ENCODE data around the gene ZNF500. TPM values are rescaled to one million over a fixed set of nuclear protein-coding genes. Genes with fewer than 3 reads are reported as not detected.

ZNF500 gene
- total and polyA plus RNA-seq, 2 donors (not counting 1 experiment from before 2014, with no cell fraction given) = 12.0 to 26.5 TPM

DNA sequence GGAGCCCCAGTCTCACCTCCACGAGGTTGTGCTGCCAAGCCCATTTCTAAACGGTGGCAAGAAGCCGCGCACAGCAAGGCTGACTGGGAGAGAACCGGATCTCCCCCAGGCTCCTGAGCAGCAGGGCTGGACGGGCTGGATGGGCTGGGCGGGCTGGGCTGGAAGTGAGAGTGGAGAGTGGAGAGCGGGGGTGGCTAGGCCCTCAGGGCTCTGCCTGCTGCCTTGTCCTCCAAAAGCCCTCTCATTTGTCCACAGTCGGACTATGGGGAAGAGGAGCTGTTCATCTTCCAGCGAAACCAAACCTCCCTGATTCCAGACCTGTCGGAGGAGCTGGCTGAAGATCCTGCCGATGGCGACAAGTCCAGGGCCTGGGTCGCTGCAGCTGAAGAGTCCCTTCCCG is 29.4 kb downstream of the ZNF500 start:
- no peak overlapping the region for H3K9ac ChIP-seq (ENCODE audit: low read length)
- no peak overlapping the region for H2AFZ ChIP-seq (ENCODE audit: insufficient read depth, low read depth, low read length, poor library complexity, severe bottlenecking)
- Mint-ChIP-seq H3K27ac (no peak overlapping the region), H3K4me1 (peaks cover 17% of the 10 kb centered on the region), H3K4me3 (no peak overlapping the region), H3K9me3 (ENCODE audit: insufficient read depth) (no peaks in the 10 kb centered on the region), H3K27me3 (no peaks in the 10 kb centered on the region)
- CTCF ChIA-PET = no interaction called here
- TF ChIP-seq EZH2 (IDR thresholded peaks at IDR 0.05; ENCODE audit: borderline replicate concordance, insufficient read depth, low read depth, low read length, poor library complexity, severe bottlenecking) = no peak
- TF ChIP-seq, protein P1, sequence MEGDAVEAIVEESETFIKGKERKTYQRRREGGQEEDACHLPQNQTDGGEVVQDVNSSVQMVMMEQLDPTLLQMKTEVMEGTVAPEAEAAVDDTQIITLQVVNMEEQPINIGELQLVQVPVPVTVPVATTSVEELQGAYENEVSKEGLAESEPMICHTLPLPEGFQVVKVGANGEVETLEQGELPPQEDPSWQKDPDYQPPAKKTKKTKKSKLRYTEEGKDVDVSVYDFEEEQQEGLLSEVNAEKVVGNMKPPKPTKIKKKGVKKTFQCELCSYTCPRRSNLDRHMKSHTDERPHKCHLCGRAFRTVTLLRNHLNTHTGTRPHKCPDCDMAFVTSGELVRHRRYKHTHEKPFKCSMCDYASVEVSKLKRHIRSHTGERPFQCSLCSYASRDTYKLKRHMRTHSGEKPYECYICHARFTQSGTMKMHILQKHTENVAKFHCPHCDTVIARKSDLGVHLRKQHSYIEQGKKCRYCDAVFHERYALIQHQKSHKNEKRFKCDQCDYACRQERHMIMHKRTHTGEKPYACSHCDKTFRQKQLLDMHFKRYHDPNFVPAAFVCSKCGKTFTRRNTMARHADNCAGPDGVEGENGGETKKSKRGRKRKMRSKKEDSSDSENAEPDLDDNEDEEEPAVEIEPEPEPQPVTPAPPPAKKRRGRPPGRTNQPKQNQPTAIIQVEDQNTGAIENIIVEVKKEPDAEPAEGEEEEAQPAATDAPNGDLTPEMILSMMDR (IDR thresholded peaks at IDR 0.05) = no peak
- H3K27ac ChIP-seq (ENCODE audit: low read length in 2 of 2) = no peak overlapping the region
- POLR2A ChIA-PET = no interaction called here
- H4K20me1 ChIP-seq (ENCODE audit: control insufficient read depth, insufficient read depth, low read length, poor library complexity, severe bottlenecking) = no peaks in the 10 kb centered on the region
- no peaks in the 10 kb centered on the region for H3K36me3 ChIP-seq (replicated peaks in 1 of 2; ENCODE audit: control extremely low read depth in 1 of 2, control insufficient read depth in 1 of 2, extremely low read depth in 1 of 2, insufficient read depth in 2 of 2, low read length in 1 of 2)
- H3K27me3 ChIP-seq (replicated peaks in 1 of 4; ENCODE audit: control extremely low read depth in 1 of 4, control insufficient read depth in 3 of 4, insufficient read depth in 4 of 4, low read length in 3 of 4) = peaks cover 0 to 2% (median 0%) of the 10 kb centered on the region in 4 experiments
- peaks cover 10 to 13% of the 10 kb centered on the region in 2 donors for H3K4me1 ChIP-seq (ENCODE audit: control insufficient read depth in 2 of 2, insufficient read depth in 2 of 2, low read length in 2 of 2)
- peaks cover 13% of the 10 kb centered on the region for H3K79me2 ChIP-seq (ENCODE audit: control insufficient read depth, insufficient read depth, low read length)
- intact Hi-C loops (cut with micrococcal nuclease) = no loop called here
- no peak overlapping the region for H3K4me2 ChIP-seq (replicated peaks; ENCODE audit: low read depth, low read length, poor library complexity, severe bottlenecking)
- no peak overlapping the region for H3K4me3 ChIP-seq (ENCODE audit: control extremely low read depth in 1 of 5, extremely low read depth in 1 of 5, insufficient read depth in 1 of 5, low read depth in 2 of 5, low read length in 4 of 5)
- DNase-seq = no peak
- WGBS (ENCODE audit: insufficient coverage) = 90% methylated on average over 15 of the region's 15 CpGs
- ATAC-seq (ENCODE audit: low read depth) = no peak
- no peaks in the 10 kb centered on the region for H3K9me3 ChIP-seq (ENCODE audit: control extremely low read depth in 1 of 3, control insufficient read depth in 2 of 3, insufficient read depth in 1 of 3, low read length in 2 of 3)

DNA sequence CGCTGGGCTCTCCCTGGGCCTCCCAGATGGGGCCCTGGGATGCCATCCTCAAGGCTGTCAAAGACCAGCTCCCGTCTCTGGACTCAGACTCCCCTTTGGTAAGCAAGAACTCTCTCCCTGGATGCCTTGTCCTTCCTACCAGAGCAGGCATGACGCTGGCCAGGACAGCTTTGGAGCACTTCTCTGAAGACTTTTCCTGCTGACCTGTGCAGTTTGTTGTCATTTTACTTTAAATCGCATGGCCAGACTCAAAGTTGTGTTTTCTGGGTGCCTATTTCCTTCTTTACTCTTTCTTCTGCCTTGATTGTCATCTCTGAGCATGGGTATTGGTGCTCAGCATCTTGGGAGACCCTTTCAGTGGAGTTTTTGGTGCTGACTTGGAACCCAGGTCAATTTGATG is 30.4 kb downstream of the ZNF500 start:
- DNase-seq = no peak
- Histone ChIP-seq H3K9me3 (ENCODE audit: control extremely low read depth in 1 of 3, control insufficient read depth in 2 of 3, insufficient read depth in 1 of 3, low read length in 2 of 3) (no peaks in the 10 kb centered on the region), H3K27ac (ENCODE audit: low read length in 2 of 2) (no peak overlapping the region), H3K36me3 (replicated peaks in 1 of 2; ENCODE audit: control extremely low read depth in 1 of 2, control insufficient read depth in 1 of 2, extremely low read depth in 1 of 2, insufficient read depth in 2 of 2, low read length in 1 of 2) (no peaks in the 10 kb centered on the region), H3K4me1 (ENCODE audit: control insufficient read depth in 2 of 2, insufficient read depth in 2 of 2, low read length in 2 of 2) (peaks cover 10 to 13% of the 10 kb centered on the region in 2 donors), H3K9ac (ENCODE audit: low read length) (no peak overlapping the region), H2AFZ (ENCODE audit: insufficient read depth, low read depth, low read length, poor library complexity, severe bottlenecking) (no peak overlapping the region), H3K4me2 (replicated peaks; ENCODE audit: low read depth, low read length, poor library complexity, severe bottlenecking) (no peak overlapping the region), H3K27me3 (replicated peaks in 1 of 4; ENCODE audit: control extremely low read depth in 1 of 4, control insufficient read depth in 3 of 4, insufficient read depth in 4 of 4, low read length in 3 of 4) (no peaks in the 10 kb centered on the region), H3K4me3 (ENCODE audit: control extremely low read depth in 1 of 5, extremely low read depth in 1 of 5, insufficient read depth in 1 of 5, low read depth in 2 of 5, low read length in 4 of 5) (no peak overlapping the region), H4K20me1 (ENCODE audit: control insufficient read depth, insufficient read depth, low read length, poor library complexity, severe bottlenecking) (no peaks in the 10 kb centered on the region), H3K79me2 (ENCODE audit: control insufficient read depth, insufficient read depth, low read length) (peaks cover 23% of the 10 kb centered on the region)
- ATAC-seq (ENCODE audit: low read depth) = no peak
- 98% methylated on average over 4 of the region's 4 CpGs for WGBS (ENCODE audit: insufficient coverage)
- intact Hi-C loops (cut with micrococcal nuclease) = no loop called here
- no peak overlapping the region for H3K4me3 Mint-ChIP-seq
- ChIA-PET POLR2A (no interaction called here), CTCF (no interaction called here)
- H3K27ac Mint-ChIP-seq = no peak overlapping the region
- no peaks in the 10 kb centered on the region for H3K9me3 Mint-ChIP-seq (ENCODE audit: insufficient read depth)
- no peaks in the 10 kb centered on the region for H3K27me3 Mint-ChIP-seq
- TF ChIP-seq EZH2 (IDR thresholded peaks at IDR 0.05; ENCODE audit: borderline replicate concordance, insufficient read depth, low read depth, low read length, poor library complexity, severe bottlenecking) = no peak
- TF ChIP-seq, protein P1 (IDR thresholded peaks at IDR 0.05) = no peak
- peaks cover 17% of the 10 kb centered on the region for H3K4me1 Mint-ChIP-seq

Measured in B cell (primary cell).